Measurements from ENCODE around the gene LTBP2.

GRCh38 chr14:74654931-74655330, 42.9 kb upstream of the LTBP2 start:
- TF ChIP-seq EGR1 (IDR thresholded peaks at IDR 0.05) = no peak
- TF ChIP-seq EP300 (IDR thresholded peaks at IDR 0.05; ENCODE audit: borderline replicate concordance) = no peak
- no peak for TF ChIP-seq TEAD4 (IDR thresholded peaks at IDR 0.05)
- TF ChIP-seq ZBTB7A (IDR thresholded peaks at IDR 0.05; ENCODE audit: low read depth) = no peak
- TF ChIP-seq, protein P1, sequence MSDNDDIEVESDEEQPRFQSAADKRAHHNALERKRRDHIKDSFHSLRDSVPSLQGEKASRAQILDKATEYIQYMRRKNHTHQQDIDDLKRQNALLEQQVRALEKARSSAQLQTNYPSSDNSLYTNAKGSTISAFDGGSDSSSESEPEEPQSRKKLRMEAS (IDR thresholded peaks at IDR 0.05) = no peak
- TF ChIP-seq, protein P2, sequence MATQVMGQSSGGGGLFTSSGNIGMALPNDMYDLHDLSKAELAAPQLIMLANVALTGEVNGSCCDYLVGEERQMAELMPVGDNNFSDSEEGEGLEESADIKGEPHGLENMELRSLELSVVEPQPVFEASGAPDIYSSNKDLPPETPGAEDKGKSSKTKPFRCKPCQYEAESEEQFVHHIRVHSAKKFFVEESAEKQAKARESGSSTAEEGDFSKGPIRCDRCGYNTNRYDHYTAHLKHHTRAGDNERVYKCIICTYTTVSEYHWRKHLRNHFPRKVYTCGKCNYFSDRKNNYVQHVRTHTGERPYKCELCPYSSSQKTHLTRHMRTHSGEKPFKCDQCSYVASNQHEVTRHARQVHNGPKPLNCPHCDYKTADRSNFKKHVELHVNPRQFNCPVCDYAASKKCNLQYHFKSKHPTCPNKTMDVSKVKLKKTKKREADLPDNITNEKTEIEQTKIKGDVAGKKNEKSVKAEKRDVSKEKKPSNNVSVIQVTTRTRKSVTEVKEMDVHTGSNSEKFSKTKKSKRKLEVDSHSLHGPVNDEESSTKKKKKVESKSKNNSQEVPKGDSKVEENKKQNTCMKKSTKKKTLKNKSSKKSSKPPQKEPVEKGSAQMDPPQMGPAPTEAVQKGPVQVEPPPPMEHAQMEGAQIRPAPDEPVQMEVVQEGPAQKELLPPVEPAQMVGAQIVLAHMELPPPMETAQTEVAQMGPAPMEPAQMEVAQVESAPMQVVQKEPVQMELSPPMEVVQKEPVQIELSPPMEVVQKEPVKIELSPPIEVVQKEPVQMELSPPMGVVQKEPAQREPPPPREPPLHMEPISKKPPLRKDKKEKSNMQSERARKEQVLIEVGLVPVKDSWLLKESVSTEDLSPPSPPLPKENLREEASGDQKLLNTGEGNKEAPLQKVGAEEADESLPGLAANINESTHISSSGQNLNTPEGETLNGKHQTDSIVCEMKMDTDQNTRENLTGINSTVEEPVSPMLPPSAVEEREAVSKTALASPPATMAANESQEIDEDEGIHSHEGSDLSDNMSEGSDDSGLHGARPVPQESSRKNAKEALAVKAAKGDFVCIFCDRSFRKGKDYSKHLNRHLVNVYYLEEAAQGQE (IDR thresholded peaks at IDR 0.05; ENCODE audit: low read depth) = no peak
- no peak for TF ChIP-seq TCF12 (IDR thresholded peaks at IDR 0.05; ENCODE audit: low read depth)
- no peak for TF ChIP-seq CEBPB (IDR thresholded peaks at IDR 0.05)
- TF ChIP-seq TAF1 (IDR thresholded peaks at IDR 0.05; ENCODE audit: low read depth) = no peak
- no peak for TF ChIP-seq RAD21 (IDR thresholded peaks at IDR 0.05; ENCODE audit: low read depth)
- no peak for TF ChIP-seq YY1 (IDR thresholded peaks at IDR 0.05; ENCODE audit: low read depth)
- TF ChIP-seq FOXM1 (IDR thresholded peaks at IDR 0.05; ENCODE audit: borderline replicate concordance, low read depth) = no peak
- no peak for TF ChIP-seq CREB1 (IDR thresholded peaks at IDR 0.05; ENCODE audit: low read depth)
- no peak for TF ChIP-seq NFIC (IDR thresholded peaks at IDR 0.05)
